ENCODE measurements around the gene XKR7.

- TF ChIP-seq CTCF (IDR thresholded peaks at IDR 0.05) (no peak), POLR2A (IDR thresholded peaks at IDR 0.05) (no peak)
Observed at GRCh38 chr20:31936420-31936819, 31.5 kb upstream of the XKR7 start.
